Osteocyte (in vitro differentiated cells): ENCODE measurements around the gene TRAF2. TPM values are rescaled to one million over a fixed set of nuclear protein-coding genes. Genes with fewer than 3 reads are reported as not detected.

ENCODE experiments used
- DNase-seq: peaks from one replicate; pipeline ENCODE4 v3.0.0; 2021; ENCODE audit warnings: mixed read lengths; ENCODE audit not compliant: unreplicated experiment; ENCODE audit errors: extremely low spot score
- H3K27ac Mint-ChIP-seq: one replicate; pipeline ENCODE4 v1.8.0; 2021; ENCODE audit warnings: mild to moderate bottlenecking, mixed read lengths; ENCODE audit not compliant: unreplicated experiment
- H3K27me3 Mint-ChIP-seq: one replicate; pipeline ENCODE4 v1.8.0; 2021; ENCODE audit warnings: mixed read lengths; ENCODE audit not compliant: unreplicated experiment
- H3K36me3 Mint-ChIP-seq: one replicate; pipeline ENCODE4 v1.8.0; 2021; ENCODE audit warnings: mixed read lengths; ENCODE audit not compliant: unreplicated experiment
- H3K4me1 Mint-ChIP-seq: one replicate; pipeline ENCODE4 v1.8.0; 2021; ENCODE audit warnings: mixed read lengths; ENCODE audit not compliant: unreplicated experiment
- H3K4me3 Mint-ChIP-seq: one replicate; pipeline ENCODE4 v1.8.0; 2021; ENCODE audit warnings: mild to moderate bottlenecking, moderate library complexity, mixed read lengths; ENCODE audit not compliant: unreplicated experiment
- H3K9me3 Mint-ChIP-seq: one replicate; pipeline ENCODE4 v1.8.0; 2021; ENCODE audit warnings: mixed read lengths; ENCODE audit not compliant: unreplicated experiment
- CTCF ChIP-seq: fragments of 200-600 bp; sonication (generic); IDR thresholded peaks from 2 replicates; pipeline ENCODE4 v1.5.0; 2021; ENCODE audit warnings: antibody characterized with exemption, mild to moderate bottlenecking, moderate library complexity
- total RNA-seq: library from RNA; stranded (reverse); gene quantifications from 2 replicates; pipeline ENCODE4 v1.2.1, GENCODE V29; 2021

Gene TRAF2
- total RNA-seq, 1 donor from 2014 or later, result 14.4 TPM

- Mint-ChIP-seq H3K36me3 (peaks cover 8% of the 10 kb centered on the region), H3K27ac (no peak overlapping the region), H3K27me3 (no peaks in the 10 kb centered on the region), H3K9me3 (no peaks in the 10 kb centered on the region), H3K4me3 (no peak overlapping the region), H3K4me1 (no peaks in the 10 kb centered on the region)
- TF ChIP-seq CTCF, result no peak
- DNase-seq, result no peak
Observed at GRCh38 chr9:136910197-136910900, 24.0 kb downstream of the TRAF2 start.

DNA sequence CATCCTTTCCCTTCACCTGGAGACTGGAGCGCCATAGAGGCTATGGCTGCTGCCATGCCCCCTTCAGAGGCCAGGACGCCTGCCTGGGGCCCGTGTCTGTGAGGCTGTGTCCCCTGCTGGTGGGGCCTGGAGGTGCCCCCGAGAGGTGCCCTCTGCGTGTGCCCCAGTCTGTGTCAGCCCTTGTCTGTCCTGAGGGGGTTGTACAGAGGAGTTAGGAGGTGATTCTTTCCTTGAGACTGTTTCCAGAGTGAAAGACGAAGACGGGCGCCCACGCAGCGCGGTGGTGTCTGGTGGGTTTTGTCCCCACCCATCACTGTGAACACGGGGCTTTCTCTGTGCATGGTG is 24.6 kb downstream of the TRAF2 start:
- no peak overlapping the region for H3K27ac Mint-ChIP-seq
- H3K36me3 Mint-ChIP-seq, result peaks cover 8% of the 10 kb centered on the region
- H3K4me1 Mint-ChIP-seq, result no peaks in the 10 kb centered on the region
- no peak for TF ChIP-seq CTCF
- H3K27me3 Mint-ChIP-seq, result no peaks in the 10 kb centered on the region
- H3K4me3 Mint-ChIP-seq, result no peak overlapping the region
- no peak for DNase-seq
- no peaks in the 10 kb centered on the region for H3K9me3 Mint-ChIP-seq

DNA sequence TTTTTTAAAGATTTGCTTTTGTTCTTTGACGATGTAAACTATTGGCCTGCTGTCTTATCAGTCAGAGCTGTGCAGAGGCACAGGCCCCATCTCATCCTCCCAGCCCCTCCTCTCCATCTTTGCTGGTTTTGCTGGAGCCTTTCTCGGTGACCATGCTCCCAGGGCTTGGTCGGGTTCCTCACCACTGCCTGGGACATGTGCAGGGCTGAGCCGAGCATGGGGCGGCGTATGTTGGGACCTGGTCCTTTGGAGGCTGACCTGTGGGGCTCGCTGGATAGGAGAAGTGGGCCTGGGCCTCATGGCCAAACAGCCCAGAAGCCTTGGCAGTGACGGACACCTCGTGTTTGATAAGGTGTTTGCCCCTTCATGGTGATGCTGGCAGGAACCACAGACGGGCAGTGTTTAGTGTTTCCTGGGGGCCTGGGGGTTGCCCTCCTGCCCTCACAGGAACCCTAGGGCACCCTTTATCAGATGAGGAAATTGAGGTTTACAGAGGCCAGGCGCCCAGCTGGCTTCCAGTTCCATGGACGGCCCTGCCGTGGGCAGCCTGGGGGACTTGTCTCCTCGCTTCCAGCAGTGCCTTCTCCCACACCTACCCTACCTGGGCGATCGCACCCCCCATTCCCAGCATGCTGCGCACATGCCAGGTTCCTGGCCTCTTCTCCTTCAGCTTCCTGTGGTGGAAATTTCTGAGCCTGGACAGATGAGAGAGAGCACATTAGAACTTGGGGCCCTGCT is 27.6 kb downstream of the TRAF2 start:
- DNase-seq, result no peak
- no peaks in the 10 kb centered on the region for H3K4me1 Mint-ChIP-seq
- H3K4me3 Mint-ChIP-seq, result no peak overlapping the region
- no peaks in the 10 kb centered on the region for H3K9me3 Mint-ChIP-seq
- H3K36me3 Mint-ChIP-seq, result peaks cover 11% of the 10 kb centered on the region
- no peak overlapping the region for H3K27ac Mint-ChIP-seq
- no peak for TF ChIP-seq CTCF
- H3K27me3 Mint-ChIP-seq, result no peaks in the 10 kb centered on the region

- no peak for TF ChIP-seq CTCF
- H3K27me3 Mint-ChIP-seq, result no peaks in the 10 kb centered on the region
- H3K4me3 Mint-ChIP-seq, result no peak overlapping the region
- H3K9me3 Mint-ChIP-seq, result no peaks in the 10 kb centered on the region
- no peaks in the 10 kb centered on the region for H3K4me1 Mint-ChIP-seq
- no peak overlapping the region for H3K27ac Mint-ChIP-seq
- peaks cover 19% of the 10 kb centered on the region for H3K36me3 Mint-ChIP-seq
- DNase-seq, result no peak
Observed at GRCh38 chr9:136915632-136916329, 29.5 kb downstream of the TRAF2 start.
